C4-2B (cell line): Measurements from ENCODE around the gene COG5.

ENCODE experiments used
- CTCF ChIP-seq: fragments of 450-650 bp; conservative IDR thresholded peaks from 2 replicates; pipeline ENCODE4 v1.5.1; 2017; ENCODE audit warnings: mild to moderate bottlenecking
- ZFX ChIP-seq: fragments of 450-650 bp; IDR thresholded peaks from 2 replicates; pipeline ENCODE4 v1.6.1; 2017

GRCh38 chr7:107206136-107206535, 357.6 kb downstream of the COG5 start:
- no peak for TF ChIP-seq CTCF
- no peak for TF ChIP-seq ZFX
